Stimulated activated CD4-positive, alpha-beta T cell treated with anti-CD3 and anti-CD28 coated beads, Interleukin-12 subunit alpha, Interleukin-12 subunit beta, amount 100 ng/mL, for 24 hours (primary cell): Measurements from ENCODE around the gene SEPTIN5.

ENCODE experiments used
- DNase-seq, 2 experiments: peaks; one replicate each; pipeline ENCODE4 v3.0.0-alpha.2; 2020; ENCODE audit warnings: low read depth in 2 of 2

The SEPTIN5 gene

GRCh38 chr22:19760951-19761724 is 46.8 kb downstream of the SEPTIN5 start:
- no peak for DNase-seq

DNA sequence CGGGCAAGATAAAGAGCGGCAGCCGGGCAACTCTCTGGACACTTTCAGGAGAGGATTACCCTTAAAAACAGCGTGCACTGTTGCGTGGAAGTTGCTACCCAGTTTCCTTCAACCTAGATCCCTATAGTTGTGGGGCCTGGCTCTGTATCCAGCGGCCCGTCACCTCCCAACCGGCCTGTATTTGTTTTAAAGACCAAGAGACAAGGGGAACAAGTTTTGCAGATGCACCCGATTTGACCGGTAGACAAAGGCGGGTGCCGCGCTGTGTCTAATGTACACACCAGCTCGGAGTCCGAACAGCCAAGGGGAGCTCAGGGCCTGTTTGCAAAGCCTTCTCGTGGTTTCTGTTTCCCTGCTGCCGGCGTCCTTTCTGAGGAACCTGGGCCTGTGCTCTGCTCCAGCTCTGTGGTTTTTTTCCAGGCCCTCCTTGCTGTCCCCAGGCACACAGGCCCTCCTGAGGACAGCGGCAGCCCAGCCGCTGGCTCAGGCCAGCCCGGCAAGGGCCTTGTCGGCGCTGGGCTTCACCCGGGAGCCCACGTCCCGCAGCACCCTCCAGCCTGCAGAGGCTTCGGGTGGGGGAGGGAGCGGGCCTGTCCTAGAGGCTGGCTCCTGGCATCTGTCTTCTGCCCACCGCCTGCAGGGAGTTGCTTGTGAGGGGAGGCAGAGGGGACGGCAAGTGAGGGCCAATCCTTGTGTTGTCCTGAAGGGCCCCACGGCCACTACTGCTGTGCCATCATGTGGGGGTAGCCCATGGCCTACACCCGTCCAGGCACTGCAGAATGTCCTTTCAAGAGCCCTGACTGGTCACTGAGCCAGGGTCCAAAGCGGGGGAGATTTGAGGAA is 47.6 kb downstream of the SEPTIN5 start:
- no peak for DNase-seq

DNA sequence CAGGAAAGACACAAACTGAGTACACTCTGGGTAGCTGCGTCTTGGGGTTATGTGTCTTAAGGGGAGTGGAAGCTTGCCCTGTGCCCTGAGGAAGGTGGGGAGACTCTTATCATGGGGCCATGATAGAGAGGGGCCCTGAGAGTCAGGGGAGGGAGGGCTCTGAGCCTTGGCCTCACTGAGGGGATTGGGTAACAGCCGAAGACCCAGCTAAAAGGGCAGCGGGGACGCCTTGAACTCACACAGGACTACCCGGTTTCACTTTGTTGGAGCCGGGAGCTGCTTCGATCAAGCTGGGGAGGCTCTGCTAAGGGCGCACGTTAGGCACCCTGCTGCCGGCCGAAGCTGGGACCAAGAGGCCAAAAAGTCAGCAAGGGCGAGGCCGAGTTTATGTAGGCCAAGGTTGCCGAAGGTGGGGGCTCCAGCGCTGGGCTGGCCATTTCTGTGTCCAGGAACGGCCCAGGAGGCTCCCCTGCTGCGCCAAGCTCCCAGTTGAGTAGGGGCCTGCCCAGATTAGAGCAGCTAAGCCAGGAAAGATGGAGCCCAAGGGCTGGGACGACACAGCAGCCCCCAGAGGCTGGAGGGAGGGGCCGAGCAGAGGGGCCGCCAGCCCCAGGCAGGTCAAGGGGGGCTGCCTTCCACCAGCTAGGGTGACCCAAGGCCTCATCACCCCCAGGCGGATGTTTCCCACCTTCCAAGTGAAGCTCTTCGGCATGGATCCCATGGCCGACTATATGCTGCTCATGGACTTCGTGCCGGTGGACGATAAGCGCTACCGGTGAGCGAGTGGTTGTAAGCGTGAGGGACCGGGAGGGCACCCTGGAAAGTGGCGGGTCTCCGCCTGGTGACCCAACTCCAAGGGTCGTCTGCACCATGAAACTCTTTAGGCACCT is 48.5 kb downstream of the SEPTIN5 start:
- no peak for DNase-seq

DNA sequence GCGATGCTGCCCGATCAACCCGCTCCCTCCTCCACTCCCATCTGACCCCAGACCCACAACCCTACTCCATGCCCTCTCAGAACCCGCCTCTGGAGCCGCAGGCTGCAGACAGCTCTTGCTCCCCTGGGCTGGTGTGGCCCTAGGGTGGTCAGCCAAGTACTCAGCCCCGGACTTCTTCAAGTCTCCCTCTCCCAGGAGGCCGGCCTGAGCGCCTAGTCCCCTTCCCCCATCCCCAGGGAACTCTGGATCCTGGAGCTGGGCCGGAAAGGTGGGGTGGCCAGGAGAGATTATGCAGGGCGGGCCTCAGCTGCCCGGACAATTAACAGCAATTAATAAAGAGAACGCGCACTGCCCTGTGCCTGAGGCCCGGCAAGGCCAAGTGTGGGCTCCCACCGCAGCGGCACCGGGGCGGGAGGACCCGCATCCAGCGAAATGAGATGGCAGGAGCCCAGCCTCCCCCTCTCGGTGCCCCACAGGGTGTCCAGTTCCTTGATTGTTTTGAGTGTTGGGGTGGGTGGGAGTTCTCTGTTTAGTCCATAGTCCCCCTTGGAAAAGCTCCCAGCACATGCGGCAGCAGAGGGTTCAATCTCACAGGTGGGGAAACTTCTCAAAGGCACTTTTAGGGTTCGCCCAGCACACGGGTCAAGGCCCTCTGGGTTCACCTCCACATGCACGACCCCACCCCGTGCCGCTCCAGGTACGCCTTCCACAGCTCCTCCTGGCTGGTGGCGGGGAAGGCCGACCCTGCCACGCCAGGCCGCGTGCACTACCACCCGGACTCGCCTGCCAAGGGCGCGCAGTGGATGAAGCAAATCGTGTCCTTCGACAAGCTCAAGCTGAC is 49.4 kb downstream of the SEPTIN5 start:
- no peak for DNase-seq

DNA sequence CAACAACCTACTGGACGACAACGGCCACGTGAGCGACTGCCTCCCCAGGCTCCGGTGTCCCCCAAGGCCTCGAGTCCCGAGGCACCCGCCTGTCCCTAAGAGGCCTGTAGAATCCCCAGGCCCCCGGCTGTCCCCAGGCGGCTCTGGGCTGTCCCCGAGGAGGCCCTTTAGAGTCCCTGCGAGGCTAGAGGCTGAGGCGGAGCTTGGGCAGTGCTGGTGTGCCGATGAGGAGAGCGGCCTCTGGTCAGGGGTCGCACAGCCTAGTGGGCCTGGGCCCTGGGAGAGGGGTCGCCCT is 49.9 kb downstream of the SEPTIN5 start:
- no peak for DNase-seq

DNA sequence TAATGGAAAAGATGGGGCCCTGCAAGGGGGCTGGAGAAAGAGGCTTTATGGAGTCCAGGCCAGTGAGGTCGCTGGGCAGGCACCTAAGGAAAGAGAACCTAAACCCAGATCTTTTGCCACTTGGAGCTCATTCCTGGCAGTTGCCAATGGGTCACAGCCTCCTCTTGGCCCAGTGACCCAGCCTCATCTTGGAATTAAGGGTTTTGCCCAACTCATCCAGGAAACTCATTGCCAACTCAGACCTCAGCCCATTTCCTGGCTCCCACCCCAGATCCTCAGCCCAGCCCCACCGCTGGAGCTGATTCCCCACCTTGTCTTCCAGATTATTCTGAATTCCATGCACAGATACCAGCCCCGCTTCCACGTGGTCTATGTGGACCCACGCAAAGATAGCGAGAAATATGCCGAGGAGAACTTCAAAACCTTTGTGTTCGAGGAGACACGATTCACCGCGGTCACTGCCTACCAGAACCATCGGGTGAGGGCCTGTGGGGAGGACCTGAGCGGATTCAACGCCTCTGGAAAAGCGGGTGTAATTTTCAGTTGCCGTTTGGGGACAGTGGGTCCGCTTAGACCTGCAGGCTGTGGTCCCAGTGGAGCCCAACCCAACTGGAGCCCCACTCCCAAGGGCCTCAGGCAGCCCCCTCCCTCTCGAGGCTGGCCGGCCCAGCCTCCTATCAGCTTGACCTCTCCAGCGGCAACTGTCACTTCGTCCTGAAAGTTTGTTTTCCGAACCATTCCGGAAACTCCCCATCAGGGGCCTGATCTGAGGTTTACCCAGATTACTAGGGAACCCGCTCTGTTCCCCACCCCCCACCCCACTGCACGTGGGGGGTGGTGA is 50.6 kb downstream of the SEPTIN5 start:
- no peak for DNase-seq

GRCh38 chr22:19765477-19766239 is 51.4 kb downstream of the SEPTIN5 start:
- no peak for DNase-seq

DNA sequence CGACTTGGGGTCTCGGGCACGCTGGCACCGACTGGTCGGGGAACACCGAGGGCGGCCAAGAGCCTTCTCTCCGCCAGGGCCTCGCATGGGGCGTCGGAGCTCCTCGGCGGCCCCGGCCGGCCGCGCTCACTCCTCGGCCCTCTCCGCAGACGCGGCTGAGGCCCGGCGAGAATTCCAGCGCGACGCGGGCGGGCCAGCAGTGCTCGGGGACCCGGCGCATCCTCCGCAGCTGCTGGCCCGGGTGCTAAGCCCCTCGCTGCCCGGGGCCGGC is 51.9 kb downstream of the SEPTIN5 start:
- no peak for DNase-seq

GRCh38 chr22:19766511-19767426 is 52.5 kb downstream of the SEPTIN5 start:
- peak in 1 of 2 experiments; percentile 31 for DNase-seq

GRCh38 chr22:19767427-19768341 is 53.4 kb downstream of the SEPTIN5 start:
- DNase-seq: no peak

DNA sequence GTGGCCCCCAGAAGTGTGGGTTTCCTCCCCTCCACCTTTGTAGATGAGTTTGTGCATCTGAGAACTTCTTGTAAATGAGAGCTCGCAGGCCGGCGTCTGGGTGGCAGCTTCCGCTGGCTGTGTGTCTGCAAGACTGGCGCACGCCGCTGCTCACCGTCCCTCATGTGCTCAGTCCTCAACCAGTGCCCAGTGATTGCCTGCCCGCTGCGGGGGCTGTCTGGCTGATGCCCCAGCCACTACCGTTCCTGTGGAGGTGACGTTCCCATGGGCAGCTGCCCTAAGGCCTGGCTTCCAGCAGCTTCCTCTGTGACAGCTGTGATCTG is 55.1 kb downstream of the SEPTIN5 start:
- no peak for DNase-seq

DNA sequence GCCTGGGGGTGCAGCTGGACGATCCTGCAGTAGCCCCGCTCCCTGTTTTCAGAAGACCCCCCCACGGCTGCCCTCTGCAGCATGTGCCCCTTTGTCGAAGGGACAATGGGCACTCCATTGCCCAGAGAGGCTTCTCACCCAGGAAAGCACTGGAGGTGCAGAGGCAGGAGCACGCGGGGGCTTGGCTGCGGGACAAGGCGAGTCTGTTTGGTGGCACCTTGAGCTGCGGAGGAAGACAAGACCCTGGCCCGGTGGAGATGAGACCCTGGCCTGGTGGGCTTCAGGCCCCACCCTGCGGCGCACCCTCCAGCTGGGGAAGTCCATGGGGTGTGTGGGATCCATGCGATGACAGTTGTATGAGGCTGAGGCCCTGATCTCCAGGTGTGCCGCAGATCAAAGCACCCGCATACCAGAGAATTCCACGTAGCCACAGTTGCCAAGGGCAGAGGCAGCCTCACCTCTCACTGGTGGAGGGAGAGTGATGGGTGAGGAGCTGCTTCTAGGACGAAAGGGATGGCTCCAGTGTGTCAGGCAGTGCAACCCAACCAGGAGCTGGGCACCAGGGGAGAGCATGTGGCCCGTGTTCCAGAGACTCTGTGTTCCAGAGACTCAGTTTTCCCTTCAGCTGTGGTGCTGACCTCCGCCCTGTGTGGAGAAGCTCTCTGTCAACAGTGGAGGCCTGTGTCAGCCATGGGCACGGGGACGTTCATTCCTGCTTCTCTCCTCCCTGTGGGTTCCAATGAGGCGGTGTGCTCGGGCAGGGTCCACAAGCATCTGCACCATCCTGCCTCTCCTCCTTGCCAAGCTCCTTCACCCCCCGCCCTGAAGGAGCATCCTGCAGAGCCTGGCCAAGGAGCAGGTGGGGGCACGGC is 56.3 kb downstream of the SEPTIN5 start:
- DNase-seq: no peak

GRCh38 chr22:19772422-19772672 is 58.0 kb downstream of the SEPTIN5 start:
- DNase-seq: no peak
